ENCODE data around the gene SLC18A2. TPM values are rescaled to one million over a fixed set of nuclear protein-coding genes. Genes with fewer than 3 reads are reported as not detected.

The SLC18A2 gene
- total RNA-seq, 2 experiments from 2014 or later = not detected

- H3K27me3 Mint-ChIP-seq = peaks cover 52% of the 10 kb centered on the region
- peaks cover 2% of the 10 kb centered on the region for H3K36me3 Mint-ChIP-seq
- CTCF ChIA-PET = interaction anchor here (1.8 kb wide), 1 partner anchor 25 kb away, joined by 8 read pairs; no protein-coding TSS in a partner anchor
- no peak for ATAC-seq
- peaks cover 5% of the 10 kb centered on the region for H3K4me1 Mint-ChIP-seq
- no peak overlapping the region for H3K27ac Mint-ChIP-seq
- H3K9me3 Mint-ChIP-seq (ENCODE audit: low read depth) = no peaks in the 10 kb centered on the region
- no peak overlapping the region for H3K4me3 Mint-ChIP-seq
- DNase-seq = no peak
These were observed 888 bp downstream of the SLC18A2 start for GRCh38 chr10:117241541-117242462.

- H3K9me3 Mint-ChIP-seq (ENCODE audit: low read depth) = no peaks in the 10 kb centered on the region
- peaks cover 3% of the 10 kb centered on the region for H3K4me1 Mint-ChIP-seq
- CTCF ChIA-PET = interaction anchor here (1.8 kb wide), 1 partner anchor 25 kb away, joined by 8 read pairs; no protein-coding TSS in a partner anchor
- H3K4me3 Mint-ChIP-seq = no peak overlapping the region
- H3K36me3 Mint-ChIP-seq = peaks cover 2% of the 10 kb centered on the region
- H3K27ac Mint-ChIP-seq = no peak overlapping the region
- no peak for ATAC-seq
- DNase-seq = no peak
- peaks cover 55% of the 10 kb centered on the region for H3K27me3 Mint-ChIP-seq
These were observed 1.5 kb downstream of the SLC18A2 start for GRCh38 chr10:117242463-117242832.

- no peaks in the 10 kb centered on the region for H3K36me3 Mint-ChIP-seq
- H3K9me3 Mint-ChIP-seq (ENCODE audit: low read depth) = no peaks in the 10 kb centered on the region
- peaks cover 62% of the 10 kb centered on the region for H3K27me3 Mint-ChIP-seq
- no peaks in the 10 kb centered on the region for H3K4me1 Mint-ChIP-seq
- no peak overlapping the region for H3K4me3 Mint-ChIP-seq
- DNase-seq (no peak), ATAC-seq (no peak)
- no peak overlapping the region for H3K27ac Mint-ChIP-seq
- CTCF ChIA-PET = interaction anchor here (0.5 to 1.2 kb wide), 3 partner anchors 30 to 1321 kb away, joined by 3 read pairs; no protein-coding TSS in a partner anchor
These were observed 6.2 kb downstream of the SLC18A2 start for GRCh38 chr10:117246997-117247671.

- no peaks in the 10 kb centered on the region for H3K9me3 Mint-ChIP-seq (ENCODE audit: low read depth)
- no peaks in the 10 kb centered on the region for H3K4me1 Mint-ChIP-seq
- CTCF ChIA-PET = interaction anchor here (1.6 kb wide), 1 partner anchor 32 kb away, joined by 7 read pairs; no protein-coding TSS in a partner anchor
- no peak for ATAC-seq
- no peak for DNase-seq
- no peak overlapping the region for H3K4me3 Mint-ChIP-seq
- no peaks in the 10 kb centered on the region for H3K36me3 Mint-ChIP-seq
- H3K27ac Mint-ChIP-seq = no peak overlapping the region
- peaks cover 48% of the 10 kb centered on the region for H3K27me3 Mint-ChIP-seq
These were observed 8.0 kb downstream of the SLC18A2 start for GRCh38 chr10:117248750-117249465.

- Mint-ChIP-seq H3K36me3 (no peaks in the 10 kb centered on the region), H3K27me3 (peaks cover 42% of the 10 kb centered on the region), H3K9me3 (ENCODE audit: low read depth) (no peaks in the 10 kb centered on the region), H3K4me3 (no peak overlapping the region), H3K4me1 (no peaks in the 10 kb centered on the region), H3K27ac (no peak overlapping the region)
- ATAC-seq = no peak
- no peak for DNase-seq
- CTCF ChIA-PET = interaction anchor here (0.9 to 1.6 kb wide), 2 partner anchors 33 to 71 kb away, joined by 3 to 7 read pairs; no protein-coding TSS in a partner anchor
These were observed 8.7 kb downstream of the SLC18A2 start for GRCh38 chr10:117249493-117250093.

- CTCF ChIA-PET = interaction anchor here (0.9 to 2.8 kb wide), 2 partner anchors 34 to 70 kb away, joined by 3 to 6 read pairs; no protein-coding TSS in a partner anchor
These were observed 9.5 kb downstream of the SLC18A2 start for GRCh38 chr10:117250411-117250810.

GRCh38 chr10:117253908-117254307, 13.0 kb downstream of the SLC18A2 start:
- Mint-ChIP-seq H3K4me1 (no peaks in the 10 kb centered on the region), H3K27ac (no peak overlapping the region), H3K9me3 (ENCODE audit: low read depth) (no peaks in the 10 kb centered on the region), H3K4me3 (no peak overlapping the region), H3K36me3 (no peaks in the 10 kb centered on the region), H3K27me3 (peaks cover 15% of the 10 kb centered on the region)
- DNase-seq = no peak
- CTCF ChIA-PET = no interaction called here
- no peak for ATAC-seq

More at GRCh38 chr10:117250411-117250810, 9.5 kb downstream of the SLC18A2 start:
- ATAC-seq (no peak), DNase-seq (no peak)
- Mint-ChIP-seq H3K27ac (no peak overlapping the region), H3K36me3 (no peaks in the 10 kb centered on the region), H3K4me1 (no peaks in the 10 kb centered on the region), H3K9me3 (ENCODE audit: low read depth) (no peaks in the 10 kb centered on the region), H3K27me3 (peaks cover 35% of the 10 kb centered on the region), H3K4me3 (no peak overlapping the region)

- CTCF ChIA-PET = no interaction called here
- Mint-ChIP-seq H3K27me3 (peaks cover 15% of the 10 kb centered on the region), H3K4me1 (peaks cover 3% of the 10 kb centered on the region), H3K36me3 (no peaks in the 10 kb centered on the region), H3K27ac (no peak overlapping the region), H3K9me3 (ENCODE audit: low read depth) (no peaks in the 10 kb centered on the region), H3K4me3 (no peak overlapping the region)
- DNase-seq = no peak
- no peak for ATAC-seq
These were observed 13.4 kb downstream of the SLC18A2 start for GRCh38 chr10:117254338-117254737.

GRCh38 chr10:117254774-117255735, 14.1 kb downstream of the SLC18A2 start:
- DNase-seq (no peak), ATAC-seq (no peak)
- H3K27ac Mint-ChIP-seq = no peak overlapping the region
- H3K27me3 Mint-ChIP-seq = peaks cover 21% of the 10 kb centered on the region
- no peak overlapping the region for H3K4me3 Mint-ChIP-seq
- no peaks in the 10 kb centered on the region for H3K9me3 Mint-ChIP-seq (ENCODE audit: low read depth)
- CTCF ChIA-PET = no interaction called here
- no peaks in the 10 kb centered on the region for H3K36me3 Mint-ChIP-seq
- H3K4me1 Mint-ChIP-seq = peaks cover 3% of the 10 kb centered on the region

GRCh38 chr10:117255835-117256460, 15.0 kb downstream of the SLC18A2 start:
- H3K27ac Mint-ChIP-seq = no peak overlapping the region
- peaks cover 6% of the 10 kb centered on the region for H3K4me1 Mint-ChIP-seq
- no peak overlapping the region for H3K4me3 Mint-ChIP-seq
- no peaks in the 10 kb centered on the region for H3K9me3 Mint-ChIP-seq (ENCODE audit: low read depth)
- CTCF ChIA-PET = no interaction called here
- no peaks in the 10 kb centered on the region for H3K36me3 Mint-ChIP-seq
- DNase-seq (no peak), ATAC-seq (no peak)
- H3K27me3 Mint-ChIP-seq = peaks cover 26% of the 10 kb centered on the region

GRCh38 chr10:117256910-117257309, 16.0 kb downstream of the SLC18A2 start:
- Mint-ChIP-seq H3K9me3 (ENCODE audit: low read depth) (no peaks in the 10 kb centered on the region), H3K4me3 (no peak overlapping the region), H3K4me1 (peaks cover 6% of the 10 kb centered on the region), H3K27me3 (peaks cover 34% of the 10 kb centered on the region), H3K27ac (no peak overlapping the region), H3K36me3 (no peaks in the 10 kb centered on the region)
- no peak for ATAC-seq
- no peak for DNase-seq
- CTCF ChIA-PET = no interaction called here

- H3K4me3 Mint-ChIP-seq = no peak overlapping the region
- DNase-seq (peak; percentile 18), ATAC-seq (no peak)
- peaks cover 39% of the 10 kb centered on the region for H3K27me3 Mint-ChIP-seq
- no peaks in the 10 kb centered on the region for H3K9me3 Mint-ChIP-seq (ENCODE audit: low read depth)
- no peaks in the 10 kb centered on the region for H3K36me3 Mint-ChIP-seq
- CTCF ChIA-PET = no interaction called here
- H3K4me1 Mint-ChIP-seq = peaks cover 6% of the 10 kb centered on the region
- H3K27ac Mint-ChIP-seq = no peak overlapping the region
These were observed 16.8 kb downstream of the SLC18A2 start for GRCh38 chr10:117257721-117258120.

Data from activated CD8-positive, alpha-beta memory T cell treated with anti-CD3 and anti-CD28 coated beads, Interleukin-2, amount 10 ng/mL, durations not matched to agents 7 days and 5 days (primary cell).